HEK293 (cell line): ENCODE data around the gene TANC1.
A peak's percentile ranks its signal among the peaks of the same experiment; 100 is the strongest.

Experiments
- CTCF ChIA-PET: fragments of 350-600 bp; formaldehyde crosslinking; extraction: SDS; loops from one replicate; lab custom pipeline; 2021; ENCODE audit warnings: antibody characterized with exemption; lab: Yijun Ruan, JAX
- POLR2A ChIA-PET: fragments of 300-600 bp; formaldehyde crosslinking; extraction: SDS; loops from one replicate; lab custom pipeline; 2020; ENCODE audit warnings: antibody characterized with exemption, inconsistent platforms; lab: Yijun Ruan, JAX
- H3K27ac ChIP-seq: fragments of 200-500 bp; sonication (Bioruptor generic); 2 replicates; pipeline ENCODE4 v1.5.1; 2014; ENCODE audit warnings: low read depth, low read length, control low read depth, inconsistent platforms; ENCODE audit errors: extremely low read depth
- H3K36me3 ChIP-seq, 2 experiments: fragments of 200-500 bp in 1 of 2; sonication (Bioruptor generic) in 1 of 2; 1 replicate in 1 of 2; 2 replicates in 1 of 2; pipeline ENCODE4 v1.5.1; 2014 to 2017; ENCODE audit warnings: inconsistent platforms in 2 of 2, low read length in 2 of 2; ENCODE audit not compliant: control insufficient read depth in 2 of 2, insufficient read depth in 1 of 2
- H3K4me1 ChIP-seq: fragments of 200-500 bp; sonication (Bioruptor generic); 2 replicates; pipeline ENCODE4 v1.5.1; 2014; ENCODE audit warnings: mild to moderate bottlenecking, low read length, inconsistent platforms; ENCODE audit not compliant: control insufficient read depth, insufficient read depth
- H3K4me3 ChIP-seq: 2 replicates; pipeline ENCODE4 v1.5.1; 2011; ENCODE audit warnings: low read depth, mild to moderate bottlenecking, control low read depth, low read length, moderate library complexity
- H3K9me3 ChIP-seq: fragments of 200-500 bp; sonication (Bioruptor generic); 2 replicates; pipeline ENCODE4 v1.5.1; 2014; ENCODE audit warnings: low read depth, low read length, inconsistent platforms; ENCODE audit not compliant: control insufficient read depth, insufficient read depth
- EGR2 ChIP-seq: fragments of 450-650 bp; formaldehyde crosslinking; IDR thresholded peaks from 2 replicates; pipeline ENCODE4 v1.5.1; 2016; ENCODE audit warnings: low read depth, missing biosample characterization, missing genetic modification characterization
- FEZF1 ChIP-seq: fragments of 450-650 bp; formaldehyde crosslinking; IDR thresholded peaks from 2 replicates; pipeline ENCODE4 v1.5.1; 2016; ENCODE audit warnings: missing biosample characterization, missing genetic modification characterization
- MZF1 ChIP-seq: fragments of 450-650 bp; formaldehyde crosslinking; IDR thresholded peaks from 2 replicates; pipeline ENCODE4 v1.5.1; 2017; ENCODE audit warnings: missing biosample characterization, missing genetic modification characterization, borderline replicate concordance
- ZBTB20 ChIP-seq: fragments of 450-650 bp; formaldehyde crosslinking; IDR thresholded peaks from 2 replicates; pipeline ENCODE4 v1.5.1; 2016; ENCODE audit warnings: missing biosample characterization, missing genetic modification characterization
- ZBTB7A ChIP-seq: fragments of 450-650 bp; formaldehyde crosslinking; IDR thresholded peaks from 2 replicates; pipeline ENCODE4 v1.5.1; 2016; ENCODE audit warnings: low read depth, missing biosample characterization, missing genetic modification characterization
- ZFHX2 ChIP-seq: fragments of 450-650 bp; formaldehyde crosslinking; conservative IDR thresholded peaks from 2 replicates; pipeline ENCODE4 v1.5.1; 2016; ENCODE audit warnings: missing biosample characterization, missing genetic modification characterization
- ZFP41 ChIP-seq: fragments of 450-650 bp; formaldehyde crosslinking; IDR thresholded peaks from 2 replicates; pipeline ENCODE4 v1.5.1; 2016; ENCODE audit warnings: missing biosample characterization, missing genetic modification characterization, borderline replicate concordance
- ZNF140 ChIP-seq: fragments of 450-650 bp; formaldehyde crosslinking; IDR thresholded peaks from 2 replicates; pipeline ENCODE4 v1.5.1; 2016; ENCODE audit warnings: missing biosample characterization, missing genetic modification characterization
- ZNF214 ChIP-seq: fragments of 450-650 bp; formaldehyde crosslinking; IDR thresholded peaks from 2 replicates; pipeline ENCODE4 v1.5.1; 2017; ENCODE audit warnings: missing biosample characterization, mild to moderate bottlenecking, missing genetic modification characterization, borderline replicate concordance
- ZNF311 ChIP-seq: fragments of 450-650 bp; formaldehyde crosslinking; IDR thresholded peaks from 2 replicates; pipeline ENCODE4 v1.5.1; 2017; ENCODE audit warnings: missing biosample characterization, missing genetic modification characterization, borderline replicate concordance
- ZNF335 ChIP-seq: fragments of 450-650 bp; formaldehyde crosslinking; conservative IDR thresholded peaks from 2 replicates; pipeline ENCODE4 v1.5.1; 2016; ENCODE audit warnings: missing biosample characterization, missing genetic modification characterization
- ZNF391 ChIP-seq: fragments of 450-650 bp; formaldehyde crosslinking; IDR thresholded peaks from 2 replicates; pipeline ENCODE4 v1.5.1; 2016; ENCODE audit warnings: low read depth, missing biosample characterization, missing genetic modification characterization, borderline replicate concordance
- ZNF423 ChIP-seq: fragments of 450-650 bp; formaldehyde crosslinking; IDR thresholded peaks from 2 replicates; pipeline ENCODE4 v1.5.1; 2016; ENCODE audit warnings: missing biosample characterization, missing genetic modification characterization
- ZNF433 ChIP-seq: fragments of 450-650 bp; formaldehyde crosslinking; IDR thresholded peaks from 2 replicates; pipeline ENCODE4 v1.5.1; 2016; ENCODE audit warnings: missing biosample characterization, missing genetic modification characterization, low read depth
- ZNF473 ChIP-seq: fragments of 450-650 bp; formaldehyde crosslinking; IDR thresholded peaks from 2 replicates; pipeline ENCODE4 v1.5.1; 2017; ENCODE audit warnings: missing biosample characterization, missing genetic modification characterization
- ZNF521 ChIP-seq: fragments of 450-650 bp; formaldehyde crosslinking; IDR thresholded peaks from 2 replicates; pipeline ENCODE4 v1.5.1; 2017; ENCODE audit warnings: missing biosample characterization, mild to moderate bottlenecking, missing genetic modification characterization
- ZNF610 ChIP-seq: fragments of 450-650 bp; formaldehyde crosslinking; IDR thresholded peaks from 2 replicates; pipeline ENCODE4 v1.5.1; 2016; ENCODE audit warnings: missing biosample characterization, missing genetic modification characterization, borderline replicate concordance
- ZNF76 ChIP-seq: fragments of 450-650 bp; formaldehyde crosslinking; IDR thresholded peaks from 2 replicates; pipeline ENCODE4; 2016; ENCODE audit warnings: low read depth, missing biosample characterization, missing genetic modification characterization, borderline replicate concordance
- ZSCAN30 ChIP-seq: fragments of 450-650 bp; IDR thresholded peaks from 2 replicates; pipeline ENCODE4 v1.5.1; 2018; ENCODE audit warnings: missing biosample characterization, mild to moderate bottlenecking, missing genetic modification characterization, moderate library complexity
- ZXDB ChIP-seq: fragments of 450-650 bp; formaldehyde crosslinking; IDR thresholded peaks from 2 replicates; pipeline ENCODE4 v1.5.1; 2016; ENCODE audit warnings: missing biosample characterization, missing genetic modification characterization
- TF ChIP-seq, protein P1 (sequence below): fragments of 450-650 bp; formaldehyde crosslinking; IDR thresholded peaks from 2 replicates; pipeline ENCODE4 v1.5.1; 2016; ENCODE audit warnings: missing biosample characterization, missing genetic modification characterization, low read depth
- TF ChIP-seq, protein P2 (sequence below): fragments of 450-650 bp; formaldehyde crosslinking; IDR thresholded peaks from 2 replicates; pipeline ENCODE4 v1.5.1; 2016; ENCODE audit warnings: missing biosample characterization, missing genetic modification characterization
- TF ChIP-seq, protein P3 (sequence below): fragments of 450-650 bp; formaldehyde crosslinking; conservative IDR thresholded peaks from 2 replicates; pipeline ENCODE4 v1.5.1; 2016; ENCODE audit warnings: low read depth, missing biosample characterization, missing genetic modification characterization
- TF ChIP-seq, protein P4 (sequence below): fragments of 450-650 bp; formaldehyde crosslinking; IDR thresholded peaks from 2 replicates; pipeline ENCODE4 v1.5.1; 2016; ENCODE audit warnings: missing biosample characterization, missing genetic modification characterization

The TANC1 gene

DNA sequence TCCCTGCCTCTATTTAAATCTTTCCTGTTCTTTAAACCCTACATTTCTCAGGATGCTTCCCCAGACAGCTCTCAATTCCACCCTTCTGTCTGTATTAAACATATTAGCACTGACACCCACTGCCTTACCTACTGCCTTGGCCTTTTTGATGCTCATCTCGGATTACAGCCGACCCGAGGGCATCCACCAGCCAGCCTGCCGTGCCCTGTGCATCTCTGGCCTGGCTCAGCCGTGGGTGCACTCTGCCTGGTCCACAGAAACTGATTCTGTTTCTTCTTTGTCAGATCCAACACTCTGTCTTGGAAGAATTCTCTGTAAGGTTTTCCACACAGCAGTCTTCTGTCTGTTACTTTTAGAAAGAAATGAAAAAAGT is 27.2 kb downstream of the TANC1 start:
- Histone ChIP-seq H3K36me3 (no peaks in the 10 kb centered on the region; a peak in 1 of 3 replicates), H3K4me3 (no peak overlapping the region), H3K27ac (no peak overlapping the region), H3K9me3 (no peaks in the 10 kb centered on the region), H3K4me1 (peaks cover 46% of the 10 kb centered on the region)
- ChIA-PET POLR2A (interaction anchor here (0.9 to 1.1 kb wide), 2 partner anchors 11 to 40 kb away, joined by 3 to 4 read pairs; no protein-coding TSS in a partner anchor), CTCF (interaction anchor here (0.6 to 2.8 kb wide), 3 partner anchors 11 to 180 kb away, joined by 4 to 11 read pairs (median 5); no protein-coding TSS in a partner anchor)
- TF ChIP-seq EGR2 (tag by site-specific recombination) (no peak), FEZF1 (tag by site-specific recombination) (0 out of 2 replicates have a peak, but pooled peaks have one; percentile 40), ZFHX2 (tag by site-specific recombination) (0 out of 2 replicates have a peak, but pooled peaks have one; percentile 19), ZBTB20 (peak; percentile 53; the same call in 1 of the 2 replicates), ZNF391 (tag by site-specific recombination) (no peak), MZF1 (tag by site-specific recombination) (no peak)
- TF ChIP-seq, protein P1, sequence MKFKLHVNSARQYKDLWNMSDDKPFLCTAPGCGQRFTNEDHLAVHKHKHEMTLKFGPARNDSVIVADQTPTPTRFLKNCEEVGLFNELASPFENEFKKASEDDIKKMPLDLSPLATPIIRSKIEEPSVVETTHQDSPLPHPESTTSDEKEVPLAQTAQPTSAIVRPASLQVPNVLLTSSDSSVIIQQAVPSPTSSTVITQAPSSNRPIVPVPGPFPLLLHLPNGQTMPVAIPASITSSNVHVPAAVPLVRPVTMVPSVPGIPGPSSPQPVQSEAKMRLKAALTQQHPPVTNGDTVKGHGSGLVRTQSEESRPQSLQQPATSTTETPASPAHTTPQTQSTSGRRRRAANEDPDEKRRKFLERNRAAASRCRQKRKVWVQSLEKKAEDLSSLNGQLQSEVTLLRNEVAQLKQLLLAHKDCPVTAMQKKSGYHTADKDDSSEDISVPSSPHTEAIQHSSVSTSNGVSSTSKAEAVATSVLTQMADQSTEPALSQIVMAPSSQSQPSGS (tag by site-specific recombination) = no peak

DNA sequence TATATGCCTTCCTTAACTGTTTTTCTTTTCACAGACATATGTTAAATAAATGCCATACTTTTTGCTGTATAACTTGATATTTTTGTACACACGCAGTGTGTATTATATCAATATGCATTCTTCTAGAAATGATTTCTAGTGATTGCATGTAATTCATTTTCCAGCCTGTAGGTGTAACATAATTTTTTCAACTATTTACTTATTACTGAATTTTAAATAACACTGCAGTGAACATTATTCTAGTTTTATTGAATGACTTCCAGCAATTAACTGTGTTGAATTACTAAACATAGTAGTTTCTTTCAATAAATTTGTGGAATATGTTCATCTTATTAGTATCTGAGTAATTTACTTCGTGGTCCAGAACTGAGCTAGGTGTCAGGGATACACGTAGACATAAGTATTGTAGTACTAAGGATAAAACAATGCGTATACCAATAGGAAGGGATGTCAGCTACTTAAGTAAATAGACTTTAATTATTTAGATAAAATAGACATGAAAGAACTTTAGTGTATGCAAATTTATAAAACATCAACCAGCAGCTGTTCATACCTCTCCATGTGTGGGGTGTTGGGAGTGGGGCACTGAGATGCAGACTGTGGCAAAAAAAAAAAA is 28.0 kb downstream of the TANC1 start:
- ChIA-PET POLR2A (interaction anchor here (1.1 to 1.2 kb wide), 2 partner anchors 23 to 28 kb away, joined by 3 read pairs; partner anchors contain the start of gene TANC1), CTCF (interaction anchor here (0.7 to 2.8 kb wide), 11 partner anchors 10 to 183 kb away, joined by 3 to 14 read pairs (median 3); no protein-coding TSS in a partner anchor)
- H3K36me3 ChIP-seq = no peaks in the 10 kb centered on the region; a peak in 1 of 3 replicates
- no peak for TF ChIP-seq ZNF140 (tag by site-specific recombination)
- TF ChIP-seq ZBTB7A = no peak
- TF ChIP-seq ZXDB = no peak
- no peak for TF ChIP-seq ZNF76
- no peak for TF ChIP-seq ZNF423
- TF ChIP-seq ZSCAN30 (tag by site-specific recombination) = no peak
- TF ChIP-seq ZNF521 = no peak
- TF ChIP-seq ZFP41 (tag by site-specific recombination) = no peak
- TF ChIP-seq ZNF433 (tag by site-specific recombination) = no peak
- TF ChIP-seq, protein P2, sequence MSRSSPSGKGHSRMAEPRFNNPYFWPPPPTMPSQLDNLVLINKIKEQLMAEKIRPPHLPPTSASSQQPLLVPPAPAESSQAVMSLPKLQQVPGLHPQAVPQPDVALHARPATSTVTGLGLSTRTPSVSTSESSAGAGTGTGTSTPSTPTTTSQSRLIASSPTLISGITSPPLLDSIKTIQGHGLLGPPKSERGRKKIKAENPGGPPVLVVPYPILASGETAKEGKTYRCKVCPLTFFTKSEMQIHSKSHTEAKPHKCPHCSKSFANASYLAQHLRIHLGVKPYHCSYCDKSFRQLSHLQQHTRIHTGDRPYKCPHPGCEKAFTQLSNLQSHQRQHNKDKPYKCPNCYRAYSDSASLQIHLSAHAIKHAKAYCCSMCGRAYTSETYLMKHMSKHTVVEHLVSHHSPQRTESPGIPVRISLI (tag by site-specific recombination) = no peak
- TF ChIP-seq ZNF335 (tag by site-specific recombination) = no peak
- TF ChIP-seq, protein P3, sequence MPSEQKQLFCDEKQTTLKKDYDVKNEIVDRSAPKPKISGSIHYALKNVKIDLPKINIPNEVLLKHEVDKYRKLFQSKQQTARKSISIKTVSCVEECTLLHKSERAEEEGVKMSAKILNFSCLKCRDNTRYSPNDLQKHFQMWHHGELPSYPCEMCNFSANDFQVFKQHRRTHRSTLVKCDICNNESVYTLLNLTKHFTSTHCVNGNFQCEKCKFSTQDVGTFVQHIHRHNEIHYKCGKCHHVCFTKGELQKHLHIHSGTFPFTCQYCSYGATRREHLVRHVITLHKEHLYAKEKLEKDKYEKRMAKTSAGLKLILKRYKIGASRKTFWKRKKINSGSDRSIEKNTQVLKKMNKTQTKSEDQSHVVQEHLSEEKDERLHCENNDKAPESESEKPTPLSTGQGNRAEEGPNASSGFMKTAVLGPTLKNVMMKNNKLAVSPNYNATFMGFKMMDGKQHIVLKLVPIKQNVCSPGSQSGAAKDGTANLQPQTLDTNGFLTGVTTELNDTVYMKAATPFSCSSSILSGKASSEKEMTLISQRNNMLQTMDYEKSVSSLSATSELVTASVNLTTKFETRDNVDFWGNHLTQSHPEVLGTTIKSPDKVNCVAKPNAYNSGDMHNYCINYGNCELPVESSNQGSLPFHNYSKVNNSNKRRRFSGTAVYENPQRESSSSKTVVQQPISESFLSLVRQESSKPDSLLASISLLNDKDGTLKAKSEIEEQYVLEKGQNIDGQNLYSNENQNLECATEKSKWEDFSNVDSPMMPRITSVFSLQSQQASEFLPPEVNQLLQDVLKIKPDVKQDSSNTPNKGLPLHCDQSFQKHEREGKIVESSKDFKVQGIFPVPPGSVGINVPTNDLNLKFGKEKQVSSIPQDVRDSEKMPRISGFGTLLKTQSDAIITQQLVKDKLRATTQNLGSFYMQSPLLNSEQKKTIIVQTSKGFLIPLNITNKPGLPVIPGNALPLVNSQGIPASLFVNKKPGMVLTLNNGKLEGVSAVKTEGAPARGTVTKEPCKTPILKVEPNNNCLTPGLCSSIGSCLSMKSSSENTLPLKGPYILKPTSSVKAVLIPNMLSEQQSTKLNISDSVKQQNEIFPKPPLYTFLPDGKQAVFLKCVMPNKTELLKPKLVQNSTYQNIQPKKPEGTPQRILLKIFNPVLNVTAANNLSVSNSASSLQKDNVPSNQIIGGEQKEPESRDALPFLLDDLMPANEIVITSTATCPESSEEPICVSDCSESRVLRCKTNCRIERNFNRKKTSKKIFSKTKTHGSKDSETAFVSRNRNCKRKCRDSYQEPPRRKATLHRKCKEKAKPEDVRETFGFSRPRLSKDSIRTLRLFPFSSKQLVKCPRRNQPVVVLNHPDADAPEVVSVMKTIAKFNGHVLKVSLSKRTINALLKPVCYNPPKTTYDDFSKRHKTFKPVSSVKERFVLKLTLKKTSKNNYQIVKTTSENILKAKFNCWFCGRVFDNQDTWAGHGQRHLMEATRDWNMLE (tag by site-specific recombination) = no peak
- TF ChIP-seq ZNF610 (tag by site-specific recombination) = no peak
- no peak for TF ChIP-seq ZNF311 (tag by site-specific recombination)
- TF ChIP-seq ZNF214 (tag by site-specific recombination) = no peak
- TF ChIP-seq ZNF473 = no peak
- TF ChIP-seq, protein P4, sequence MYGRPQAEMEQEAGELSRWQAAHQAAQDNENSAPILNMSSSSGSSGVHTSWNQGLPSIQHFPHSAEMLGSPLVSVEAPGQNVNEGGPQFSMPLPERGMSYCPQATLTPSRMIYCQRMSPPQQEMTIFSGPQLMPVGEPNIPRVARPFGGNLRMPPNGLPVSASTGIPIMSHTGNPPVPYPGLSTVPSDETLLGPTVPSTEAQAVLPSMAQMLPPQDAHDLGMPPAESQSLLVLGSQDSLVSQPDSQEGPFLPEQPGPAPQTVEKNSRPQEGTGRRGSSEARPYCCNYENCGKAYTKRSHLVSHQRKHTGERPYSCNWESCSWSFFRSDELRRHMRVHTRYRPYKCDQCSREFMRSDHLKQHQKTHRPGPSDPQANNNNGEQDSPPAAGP (tag by site-specific recombination) = no peak
- H3K4me3 ChIP-seq = no peak overlapping the region
- no peaks in the 10 kb centered on the region for H3K9me3 ChIP-seq
- H3K27ac ChIP-seq = no peak overlapping the region
- peaks cover 46% of the 10 kb centered on the region for H3K4me1 ChIP-seq
